ENCODE results near the gene LRSAM1.

The LRSAM1 gene

DNA sequence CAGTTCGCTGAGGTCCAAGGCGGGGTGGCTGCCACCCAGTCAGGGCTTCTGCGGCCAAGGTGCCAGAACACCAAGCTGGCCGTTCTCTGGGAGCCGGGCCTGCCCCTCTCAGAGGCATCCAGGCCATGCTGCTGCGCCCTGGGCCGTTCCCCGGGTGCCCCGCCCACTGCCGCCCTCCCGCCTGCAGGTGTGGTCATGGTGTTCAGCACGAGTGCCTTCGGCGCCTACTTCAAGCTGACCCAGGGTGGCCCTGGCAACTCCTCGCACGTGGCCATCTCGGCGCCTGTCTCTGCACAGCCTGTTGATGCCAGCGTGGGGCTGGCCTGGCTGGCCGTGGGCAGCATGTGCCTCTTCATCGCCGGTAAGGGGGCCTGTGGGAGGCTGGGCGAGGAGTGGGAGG, 46.7 kb upstream of the LRSAM1 start:
- H3K4me3 ChIP-seq (ENCODE audit: low read depth in 1 of 2, low read length in 2 of 2), result no peak overlapping the region
- H2AFZ ChIP-seq (ENCODE audit: low read depth, low read length), result no peak overlapping the region
- no peak for TF ChIP-seq EZH2 (IDR thresholded peaks at IDR 0.05; ENCODE audit: borderline replicate concordance, low read depth, low read length, severe bottlenecking)
- TF ChIP-seq, protein P1, sequence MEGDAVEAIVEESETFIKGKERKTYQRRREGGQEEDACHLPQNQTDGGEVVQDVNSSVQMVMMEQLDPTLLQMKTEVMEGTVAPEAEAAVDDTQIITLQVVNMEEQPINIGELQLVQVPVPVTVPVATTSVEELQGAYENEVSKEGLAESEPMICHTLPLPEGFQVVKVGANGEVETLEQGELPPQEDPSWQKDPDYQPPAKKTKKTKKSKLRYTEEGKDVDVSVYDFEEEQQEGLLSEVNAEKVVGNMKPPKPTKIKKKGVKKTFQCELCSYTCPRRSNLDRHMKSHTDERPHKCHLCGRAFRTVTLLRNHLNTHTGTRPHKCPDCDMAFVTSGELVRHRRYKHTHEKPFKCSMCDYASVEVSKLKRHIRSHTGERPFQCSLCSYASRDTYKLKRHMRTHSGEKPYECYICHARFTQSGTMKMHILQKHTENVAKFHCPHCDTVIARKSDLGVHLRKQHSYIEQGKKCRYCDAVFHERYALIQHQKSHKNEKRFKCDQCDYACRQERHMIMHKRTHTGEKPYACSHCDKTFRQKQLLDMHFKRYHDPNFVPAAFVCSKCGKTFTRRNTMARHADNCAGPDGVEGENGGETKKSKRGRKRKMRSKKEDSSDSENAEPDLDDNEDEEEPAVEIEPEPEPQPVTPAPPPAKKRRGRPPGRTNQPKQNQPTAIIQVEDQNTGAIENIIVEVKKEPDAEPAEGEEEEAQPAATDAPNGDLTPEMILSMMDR (IDR thresholded peaks at IDR 0.05; ENCODE audit: borderline replicate concordance, extremely low read depth, low read length, poor library complexity, severe bottlenecking), result no peak
- H3K9ac ChIP-seq (ENCODE audit: low read depth, low read length), result no peak overlapping the region
- peaks cover 71% of the 10 kb centered on the region for H4K20me1 ChIP-seq (ENCODE audit: insufficient read depth, low read length)
- H3K9me3 ChIP-seq (ENCODE audit: insufficient read depth, low read length, severe bottlenecking), result no peaks in the 10 kb centered on the region
- no peak overlapping the region for H3K4me2 ChIP-seq (ENCODE audit: insufficient read depth, low read length)
- peaks cover 28% of the 10 kb centered on the region for H3K27me3 ChIP-seq (ENCODE audit: insufficient read depth, low read length, poor library complexity)
- H3K79me2 ChIP-seq (ENCODE audit: insufficient read depth, low read length), result no peaks in the 10 kb centered on the region
- DNase-seq (no peak), ATAC-seq (ENCODE audit: insufficient read depth, low read depth) (no peak)
- H3K4me1 ChIP-seq (ENCODE audit: insufficient read depth, low read length), result no peaks in the 10 kb centered on the region
- H3K27ac ChIP-seq (ENCODE audit: low read length), result no peak overlapping the region
- no peaks in the 10 kb centered on the region for H3K36me3 ChIP-seq (ENCODE audit: insufficient read depth, low read length)

DNA sequence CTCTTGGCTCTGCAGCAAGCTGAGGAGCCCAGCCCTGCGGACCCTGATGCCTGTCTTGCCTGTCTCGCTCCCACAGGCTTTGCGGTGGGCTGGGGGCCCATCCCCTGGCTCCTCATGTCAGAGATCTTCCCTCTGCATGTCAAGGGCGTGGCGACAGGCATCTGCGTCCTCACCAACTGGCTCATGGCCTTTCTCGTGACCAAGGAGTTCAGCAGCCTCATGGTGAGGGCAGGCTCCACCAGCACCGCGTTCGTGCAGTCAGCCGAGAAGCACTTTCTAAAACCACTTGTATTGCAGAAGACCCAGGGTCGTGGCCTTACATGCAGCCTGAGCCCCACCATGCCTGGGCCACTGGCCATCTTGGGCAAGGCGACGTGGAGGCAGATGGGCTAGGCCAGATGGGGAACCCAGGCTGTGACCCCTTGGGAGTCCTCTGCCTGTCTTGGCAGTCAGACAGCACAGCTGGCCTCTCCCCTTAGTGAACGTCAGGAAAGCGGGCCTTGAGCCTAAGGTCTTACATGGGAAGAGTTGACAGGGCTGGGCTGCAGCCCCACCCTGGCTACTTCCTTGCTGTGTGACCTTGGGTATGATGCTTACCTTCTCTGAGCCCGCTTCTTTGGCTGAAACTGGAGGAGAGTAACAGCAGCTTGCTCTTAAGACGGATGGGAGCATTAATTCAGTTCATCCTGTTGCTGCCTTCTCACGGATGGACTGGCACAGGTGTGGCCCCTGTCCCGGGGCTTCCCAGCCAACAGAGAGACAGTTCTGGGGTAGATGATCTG, 45.8 kb upstream of the LRSAM1 start:
- DNase-seq, result no peak
- Histone ChIP-seq H3K27ac (ENCODE audit: low read length) (no peak overlapping the region), H3K4me2 (ENCODE audit: insufficient read depth, low read length) (no peak overlapping the region), H2AFZ (ENCODE audit: low read depth, low read length) (no peak overlapping the region), H3K27me3 (ENCODE audit: insufficient read depth, low read length, poor library complexity) (peaks cover 30% of the 10 kb centered on the region), H3K36me3 (ENCODE audit: insufficient read depth, low read length) (no peaks in the 10 kb centered on the region), H3K79me2 (ENCODE audit: insufficient read depth, low read length) (no peaks in the 10 kb centered on the region), H3K4me1 (ENCODE audit: insufficient read depth, low read length) (no peaks in the 10 kb centered on the region), H4K20me1 (ENCODE audit: insufficient read depth, low read length) (peaks cover 63% of the 10 kb centered on the region), H3K9ac (ENCODE audit: low read depth, low read length) (no peak overlapping the region), H3K4me3 (ENCODE audit: low read depth in 1 of 2, low read length in 2 of 2) (no peak overlapping the region), H3K9me3 (ENCODE audit: insufficient read depth, low read length, severe bottlenecking) (no peaks in the 10 kb centered on the region)
- TF ChIP-seq, protein P1 (IDR thresholded peaks at IDR 0.05; ENCODE audit: borderline replicate concordance, extremely low read depth, low read length, poor library complexity, severe bottlenecking), result no peak
- no peak for TF ChIP-seq EZH2 (IDR thresholded peaks at IDR 0.05; ENCODE audit: borderline replicate concordance, low read depth, low read length, severe bottlenecking)
- ATAC-seq (ENCODE audit: insufficient read depth, low read depth), result no peak

DNA sequence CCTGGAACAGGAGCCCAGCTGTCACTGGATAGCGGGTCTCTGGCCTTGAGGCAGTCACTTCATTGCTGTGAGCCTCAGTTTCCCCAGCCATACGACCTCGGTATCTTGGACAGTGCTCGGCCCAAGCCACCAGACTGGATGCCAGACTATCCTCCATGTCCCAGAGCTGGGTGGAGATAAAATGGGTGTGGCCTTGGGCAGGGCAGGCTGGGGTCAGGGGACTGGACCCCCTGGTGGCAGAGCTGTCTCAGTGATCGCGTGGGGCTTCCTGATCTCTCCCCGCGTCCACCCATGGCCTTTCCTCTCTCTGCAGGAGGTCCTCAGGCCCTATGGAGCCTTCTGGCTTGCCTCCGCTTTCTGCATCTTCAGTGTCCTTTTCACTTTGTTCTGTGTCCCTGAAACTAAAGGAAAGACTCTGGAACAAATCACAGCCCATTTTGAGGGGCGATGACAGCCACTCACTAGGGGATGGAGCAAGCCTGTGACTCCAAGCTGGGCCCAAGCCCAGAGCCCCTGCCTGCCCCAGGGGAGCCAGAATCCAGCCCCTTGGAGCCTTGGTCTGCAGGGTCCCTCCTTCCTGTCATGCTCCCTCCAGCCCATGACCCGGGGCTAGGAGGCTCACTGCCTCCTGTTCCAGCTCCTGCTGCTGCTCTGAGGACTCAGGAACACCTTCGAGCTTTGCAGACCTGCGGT, 44.4 kb upstream of the LRSAM1 start:
- Histone ChIP-seq H2AFZ (ENCODE audit: low read depth, low read length) (no peak overlapping the region), H3K4me3 (ENCODE audit: low read depth in 1 of 2, low read length in 2 of 2) (no peak overlapping the region), H3K36me3 (ENCODE audit: insufficient read depth, low read length) (no peaks in the 10 kb centered on the region), H3K9ac (ENCODE audit: low read depth, low read length) (no peak overlapping the region), H3K27ac (ENCODE audit: low read length) (no peak overlapping the region), H3K9me3 (ENCODE audit: insufficient read depth, low read length, severe bottlenecking) (no peaks in the 10 kb centered on the region), H3K4me1 (ENCODE audit: insufficient read depth, low read length) (no peaks in the 10 kb centered on the region), H3K4me2 (ENCODE audit: insufficient read depth, low read length) (no peak overlapping the region), H3K27me3 (ENCODE audit: insufficient read depth, low read length, poor library complexity) (peaks cover 29% of the 10 kb centered on the region), H3K79me2 (ENCODE audit: insufficient read depth, low read length) (no peaks in the 10 kb centered on the region), H4K20me1 (ENCODE audit: insufficient read depth, low read length) (peaks cover 53% of the 10 kb centered on the region)
- DNase-seq (no peak), ATAC-seq (ENCODE audit: insufficient read depth, low read depth) (no peak)
- TF ChIP-seq, protein P1 (IDR thresholded peaks at IDR 0.05; ENCODE audit: borderline replicate concordance, extremely low read depth, low read length, poor library complexity, severe bottlenecking), result no peak
- no peak for TF ChIP-seq EZH2 (IDR thresholded peaks at IDR 0.05; ENCODE audit: borderline replicate concordance, low read depth, low read length, severe bottlenecking)

All from DND-41 (cell line).